Tibial artery (tissue), 4 donors: ENCODE data around the gene HSFX4.
"Not testable (repeated sequence)": the region's sequence is repeated elsewhere in the genome, so short reads cannot be mapped to it uniquely, and the experiment has no call there.

Experiments used
- DNase-seq, 2 donors: peaks; one replicate each; pipeline ENCODE4 v3.0.0-alpha.2; 2019
- H3K27ac ChIP-seq, 2 donors: fragments of 200-600 bp; sonication (generic) in 1 of 2; 1 replicate in 1 of 2; 2 replicates in 1 of 2; pipeline ENCODE4 v1.5.1; 2018 to 2019; ENCODE audit warnings: mild to moderate bottlenecking in 1 of 2
- H3K27me3 ChIP-seq, 2 donors: fragments of 200-600 bp; sonication (generic) in 1 of 2; one replicate each; pipeline versions ENCODE4 v1.5.1 to v1.6.0; 2016 to 2019
- H3K36me3 ChIP-seq, 3 donors: fragments of 200-600 bp; sonication (generic) in 2 of 3; one replicate each; pipeline ENCODE4 v1.5.1; 2016 to 2019; ENCODE audit warnings: mild to moderate bottlenecking in 2 of 3
- H3K4me1 ChIP-seq, 4 donors: fragments of 200-600 bp; sonication (generic) in 2 of 4; 1 replicate in 3 of 4; 2 replicates in 1 of 4; pipeline ENCODE4 v1.5.1; 2016 to 2019
- H3K4me3 ChIP-seq, 2 donors: fragments of 200-600 bp; sonication (generic) in 1 of 2; 1 replicate in 1 of 2; 2 replicates in 1 of 2; pipeline ENCODE4 v1.5.1; 2018 to 2019; ENCODE audit warnings: mild to moderate bottlenecking in 2 of 2
- H3K9me3 ChIP-seq, 3 donors: fragments of 200-600 bp; sonication (generic) in 1 of 3; one replicate each; pipeline ENCODE4 v1.5.1; 2016 to 2019
- CTCF ChIP-seq, 2 experiments: fragments of 200-600 bp in 1 of 2; fragments of 450-650 bp in 1 of 2; IDR thresholded peaks; one replicate each; pipeline ENCODE4 v1.5.1; 2017 to 2019; ENCODE audit warnings: antibody characterized with exemption in 2 of 2, mild to moderate bottlenecking in 1 of 2, moderate library complexity in 1 of 2
- intact Hi-C: fragments of 100-400 bp; cut with DNase I; formaldehyde crosslinking; loops from one replicate; pipeline ENCODE4 v1.15.0; 2023; ENCODE audit warnings: low total_unique reads

HSFX4 gene

DNA sequence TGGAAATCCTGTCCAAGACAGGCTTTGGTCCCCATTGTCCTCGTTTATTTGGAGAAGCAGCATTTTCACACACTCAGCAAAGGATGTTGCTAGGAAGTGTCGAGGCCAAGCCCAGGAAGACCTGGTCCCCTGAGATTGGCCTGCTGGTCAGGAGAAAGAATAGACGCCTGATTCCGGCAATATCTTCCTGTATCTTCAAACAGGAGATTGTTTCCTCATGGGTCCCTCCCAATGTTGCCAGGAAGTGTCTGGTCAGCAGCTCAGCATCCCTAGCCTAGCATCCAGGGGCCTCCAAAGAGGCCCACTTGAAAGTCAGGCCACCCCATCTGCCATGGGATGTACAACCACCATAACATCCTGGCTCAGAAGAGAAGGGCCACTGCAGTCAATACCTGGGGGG is 2.0 kb downstream of the HSFX4 start:
- H3K4me3 ChIP-seq, H3K27ac ChIP-seq, DNase-seq, H3K27me3 ChIP-seq, intact Hi-C loops, H3K4me1 ChIP-seq, H3K9me3 ChIP-seq: not testable (repeated sequence)
- peaks cover 0 to 16% (median 0%) of the 10 kb centered on the region in 3 donors for H3K36me3 ChIP-seq

DNA sequence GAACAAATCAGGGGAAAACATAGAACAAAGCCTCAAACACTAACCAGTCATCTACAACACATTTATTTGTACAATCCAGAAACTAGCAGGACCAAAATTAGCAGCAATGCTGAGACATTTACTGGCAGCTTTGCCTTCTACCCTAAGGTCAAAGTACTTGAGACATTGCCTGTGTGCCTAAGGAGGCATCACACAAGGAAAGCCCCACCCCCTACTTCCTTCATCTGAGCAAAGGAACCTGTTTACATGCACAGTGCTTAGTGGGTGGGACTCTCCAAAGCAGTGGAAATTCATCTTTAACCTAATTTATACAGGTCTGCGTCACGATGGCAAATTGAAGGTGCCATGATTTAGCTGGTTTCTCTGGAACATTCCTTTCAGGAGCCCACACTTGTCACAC is 2.8 kb downstream of the HSFX4 start:
- H3K4me1 ChIP-seq, intact Hi-C loops, H3K27me3 ChIP-seq, DNase-seq, H3K9me3 ChIP-seq, H3K27ac ChIP-seq, H3K4me3 ChIP-seq: not testable (repeated sequence)
- peaks cover 0 to 16% (median 0%) of the 10 kb centered on the region in 3 donors for H3K36me3 ChIP-seq

DNA sequence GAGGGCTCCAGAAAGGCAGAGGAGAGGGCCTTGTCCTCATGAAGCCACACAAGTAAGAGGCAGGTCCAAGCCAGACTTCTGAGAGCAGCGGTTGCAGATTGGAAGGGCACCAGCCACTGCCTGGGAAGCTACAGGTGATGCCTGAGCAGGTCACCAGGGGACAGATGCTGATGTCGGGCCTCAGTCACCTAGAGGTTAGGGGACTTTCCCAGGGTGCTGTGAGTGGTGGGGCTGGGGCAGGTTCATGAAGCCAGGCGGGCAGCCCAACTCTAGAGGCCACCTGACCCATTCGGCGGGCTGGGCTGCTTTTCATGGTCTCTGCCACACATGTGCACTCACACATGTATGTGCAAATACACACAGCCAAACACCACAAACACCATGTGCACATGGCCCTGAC is 3.6 kb downstream of the HSFX4 start:
- H3K4me1 ChIP-seq, H3K9me3 ChIP-seq, DNase-seq, H3K27me3 ChIP-seq, H3K4me3 ChIP-seq, H3K27ac ChIP-seq, intact Hi-C loops: not testable (repeated sequence)
- peaks cover 0 to 16% (median 0%) of the 10 kb centered on the region in 3 donors for H3K36me3 ChIP-seq

- peaks cover 0 to 16% (median 0%) of the 10 kb centered on the region in 3 donors for H3K36me3 ChIP-seq
- intact Hi-C loops, H3K4me1 ChIP-seq, H3K27me3 ChIP-seq, H3K9me3 ChIP-seq, H3K4me3 ChIP-seq, H3K27ac ChIP-seq, DNase-seq: not testable (repeated sequence)
Measured at GRCh38 chrX:149933547-149933946, 4.2 kb downstream of the HSFX4 start.

DNA sequence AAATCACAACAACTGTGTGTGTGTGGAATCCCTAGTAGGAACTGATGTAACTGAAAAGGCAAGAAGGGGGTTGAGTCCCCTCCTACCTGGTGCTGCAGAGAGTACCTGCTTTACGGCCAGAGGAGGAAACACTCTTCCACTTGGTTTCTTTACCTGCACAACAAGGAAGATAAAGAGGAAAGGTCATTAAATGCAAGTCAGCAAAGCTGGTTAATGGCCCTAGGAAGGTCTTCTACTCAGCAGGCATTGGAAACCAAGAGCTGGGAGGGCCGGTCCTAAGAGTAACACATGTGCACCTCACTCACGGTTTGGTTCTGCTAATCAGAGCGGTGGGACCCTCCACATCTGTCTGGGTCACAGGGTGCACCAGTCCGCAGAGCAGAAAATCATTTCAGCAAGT is 8.0 kb downstream of the HSFX4 start:
- intact Hi-C loops, H3K9me3 ChIP-seq, DNase-seq, H3K27me3 ChIP-seq, H3K4me1 ChIP-seq: not testable (repeated sequence)
- peak overlapping the region; percentile 88 to 96 for H3K27ac ChIP-seq
- H3K36me3 ChIP-seq, result peaks cover 0 to 16% (median 0%) of the 10 kb centered on the region in 3 donors
- peak overlapping the region; percentile 78 to 89 for H3K4me3 ChIP-seq

GRCh38 chrX:149937871-149938426 is 8.6 kb downstream of the HSFX4 start:
- DNase-seq, result peak; percentile 24 to 65
- Histone ChIP-seq H3K27ac (peak overlapping the region; percentile 88 to 96), H3K4me1 (peaks cover 0 to 7% (median 6%) of the 10 kb centered on the region in 4 donors), H3K27me3 (no peaks in the 10 kb centered on the region), H3K4me3 (peak overlapping the region; percentile 78 to 89), H3K36me3 (peaks cover 0 to 16% (median 0%) of the 10 kb centered on the region in 3 donors), H3K9me3 (no peaks in the 10 kb centered on the region)
- intact Hi-C loops, result no loop called here
- no peak for TF ChIP-seq CTCF (IDR thresholded peaks at IDR 0.05)

DNA sequence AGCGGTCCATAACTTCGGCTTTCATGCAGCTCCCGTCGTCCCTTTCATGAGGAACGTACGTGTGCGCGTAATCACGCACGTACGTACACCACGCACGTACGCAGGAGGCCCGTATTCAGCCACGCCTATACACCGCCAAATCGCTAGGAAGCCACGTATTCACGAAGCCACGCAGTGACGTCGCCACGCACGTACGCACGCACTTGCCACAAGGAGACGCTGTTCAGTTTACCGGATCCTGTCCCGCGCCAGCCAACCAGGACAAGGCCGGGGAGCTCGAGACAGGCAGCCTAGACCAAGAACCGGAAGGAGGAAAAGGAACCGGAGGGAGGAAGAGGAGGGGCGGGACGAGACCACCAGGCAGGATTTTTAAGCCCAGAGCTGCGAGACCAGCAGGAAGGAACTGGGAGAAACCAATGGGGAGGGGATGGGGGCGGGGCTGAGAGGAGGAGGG is 9.1 kb downstream of the HSFX4 start, which contains the start of gene EOLA2:
EOLA2 (minus strand) TSS at position 65 of the 454 bp plus-strand sequence. CDS start 4,617 bp downstream, outside the sequence.
- Histone ChIP-seq H3K9me3 (no peaks in the 10 kb centered on the region), H3K27me3 (no peaks in the 10 kb centered on the region), H3K36me3 (peaks cover 0 to 15% (median 0%) of the 10 kb centered on the region in 3 donors), H3K4me1 (peaks cover 0 to 7% (median 6%) of the 10 kb centered on the region in 4 donors), H3K27ac (peak within 1 kb of the TSS; percentile 88 to 96), H3K4me3 (peak within 1 kb of the TSS; percentile 78 to 89)
- DNase-seq, result peak; percentile 94 to 97
- peak; percentile 46 to 54 for TF ChIP-seq CTCF (IDR thresholded peaks at IDR 0.05)
- intact Hi-C loops, result no loop called here

DNA sequence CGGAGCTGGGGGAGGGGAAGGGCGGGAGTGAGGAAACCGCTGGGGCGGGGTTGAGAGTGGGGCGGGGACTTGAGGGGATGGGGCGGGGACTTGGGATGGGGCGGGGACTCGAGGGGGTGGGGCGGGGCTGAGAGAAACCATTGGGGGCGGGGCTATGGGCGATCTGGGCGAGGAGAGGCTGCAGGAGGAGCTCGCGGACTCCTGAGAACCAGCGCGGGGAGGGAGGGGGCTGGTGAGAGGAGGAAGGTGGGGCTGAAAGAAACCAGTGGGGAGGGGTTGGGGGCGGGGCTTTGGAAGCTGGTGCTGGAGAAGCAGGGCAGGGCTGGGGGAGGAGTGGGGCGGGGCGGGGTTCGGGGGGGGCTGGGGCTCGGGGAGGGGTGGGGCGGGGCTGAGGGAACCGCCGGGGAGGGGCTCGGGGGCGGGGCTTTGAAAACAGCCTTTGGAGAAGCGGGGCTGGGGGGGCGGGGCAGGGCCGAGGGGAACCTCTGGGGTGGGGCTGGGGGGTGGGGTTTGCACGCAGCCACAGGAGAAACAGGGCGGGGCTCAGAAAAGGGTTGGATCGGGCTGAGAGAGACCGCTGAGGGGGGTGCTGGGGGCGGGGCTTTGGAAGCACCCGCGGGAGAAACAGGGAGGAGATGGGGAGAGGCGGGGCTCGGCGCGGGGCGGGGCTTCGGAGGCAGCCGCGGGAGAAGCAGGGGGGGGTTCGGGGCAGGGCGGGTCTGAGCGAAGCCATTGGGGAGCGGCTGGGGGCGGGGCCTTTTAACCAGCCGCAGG is 9.7 kb downstream of the HSFX4 start:
- intact Hi-C loops, result no loop called here
- H3K9me3 ChIP-seq, result no peaks in the 10 kb centered on the region
- peaks cover 0 to 7% (median 6%) of the 10 kb centered on the region in 4 donors for H3K4me1 ChIP-seq
- TF ChIP-seq CTCF (IDR thresholded peaks at IDR 0.05), result no peak
- peak overlapping the region; percentile 88 to 96 for H3K27ac ChIP-seq
- H3K27me3 ChIP-seq, result no peaks in the 10 kb centered on the region
- DNase-seq, result peak; percentile 93 to 97
- H3K36me3 ChIP-seq, result peaks cover 0 to 8% (median 0%) of the 10 kb centered on the region in 3 donors
- H3K4me3 ChIP-seq, result peak overlapping the region; percentile 78 to 89
